IPS-15b (cell line): ENCODE results near the gene CEP57L1.
"Not testable (repeated sequence)": the region's sequence is repeated elsewhere in the genome, so short reads cannot be mapped to it uniquely, and the experiment has no call there.

Experiments
- H3K27me3 ChIP-seq: one replicate; pipeline ENCODE4 v1.6.1; 2013; ENCODE audit warnings: low read length; ENCODE audit not compliant: control insufficient read depth, insufficient read depth
- H3K36me3 ChIP-seq: one replicate; pipeline ENCODE4 v1.6.1; 2013; ENCODE audit warnings: low read length; ENCODE audit not compliant: control insufficient read depth, insufficient read depth
- H3K4me1 ChIP-seq: one replicate; pipeline ENCODE4 v1.6.1; 2013; ENCODE audit warnings: mild to moderate bottlenecking, low read length; ENCODE audit not compliant: control insufficient read depth, insufficient read depth
- H3K4me3 ChIP-seq: one replicate; pipeline ENCODE4 v1.5.1; 2013; ENCODE audit warnings: low read depth, low read length
- H3K9ac ChIP-seq: one replicate; pipeline ENCODE4 v1.6.1; 2013; ENCODE audit warnings: low read depth, mild to moderate bottlenecking, low read length
- H3K9me3 ChIP-seq: one replicate; pipeline ENCODE4 v1.6.1; 2013; ENCODE audit warnings: mild to moderate bottlenecking, low read length; ENCODE audit not compliant: control insufficient read depth, insufficient read depth

CEP57L1 gene

GRCh38 chr6:109079981-109080380 lies 15.3 kb upstream of the CEP57L1 start:
- no peaks in the 10 kb centered on the region for H3K9me3 ChIP-seq
- H3K36me3 ChIP-seq = no peaks in the 10 kb centered on the region
- no peaks in the 10 kb centered on the region for H3K27me3 ChIP-seq
- H3K4me3 ChIP-seq = no peak overlapping the region
- no peaks in the 10 kb centered on the region for H3K4me1 ChIP-seq
- H3K9ac ChIP-seq = no peak overlapping the region

- Histone ChIP-seq H3K9me3 (no peaks in the 10 kb centered on the region), H3K9ac (no peak overlapping the region), H3K4me3 (no peak overlapping the region), H3K27me3 (no peaks in the 10 kb centered on the region), H3K36me3 (no peaks in the 10 kb centered on the region), H3K4me1 (no peaks in the 10 kb centered on the region)
These were observed 14.3 kb upstream of the CEP57L1 start for GRCh38 chr6:109081026-109081425.

- Histone ChIP-seq H3K4me1 (no peaks in the 10 kb centered on the region), H3K4me3 (no peak overlapping the region), H3K36me3 (no peaks in the 10 kb centered on the region), H3K9me3 (no peaks in the 10 kb centered on the region), H3K27me3 (no peaks in the 10 kb centered on the region), H3K9ac (no peak overlapping the region)
These were observed 13.7 kb upstream of the CEP57L1 start for GRCh38 chr6:109081516-109082187.

- Histone ChIP-seq H3K36me3 (no peaks in the 10 kb centered on the region), H3K9ac (no peak overlapping the region), H3K4me3 (no peak overlapping the region), H3K27me3 (no peaks in the 10 kb centered on the region), H3K4me1 (no peaks in the 10 kb centered on the region), H3K9me3 (no peaks in the 10 kb centered on the region)
These were observed 13.1 kb upstream of the CEP57L1 start for GRCh38 chr6:109082188-109082577.

GRCh38 chr6:109083657-109084056 lies 11.7 kb upstream of the CEP57L1 start:
- no peak overlapping the region for H3K4me3 ChIP-seq
- H3K9ac ChIP-seq = no peak overlapping the region
- H3K36me3 ChIP-seq = no peaks in the 10 kb centered on the region
- no peaks in the 10 kb centered on the region for H3K9me3 ChIP-seq
- H3K4me1 ChIP-seq = no peaks in the 10 kb centered on the region
- no peaks in the 10 kb centered on the region for H3K27me3 ChIP-seq

- H3K9ac ChIP-seq, H3K4me1 ChIP-seq, H3K36me3 ChIP-seq, H3K4me3 ChIP-seq, H3K9me3 ChIP-seq, H3K27me3 ChIP-seq: not testable (repeated sequence)
These were observed 11.2 kb upstream of the CEP57L1 start for GRCh38 chr6:109084146-109084545.

- no peak overlapping the region for H3K4me3 ChIP-seq
- no peaks in the 10 kb centered on the region for H3K36me3 ChIP-seq
- no peaks in the 10 kb centered on the region for H3K27me3 ChIP-seq
- no peaks in the 10 kb centered on the region for H3K9me3 ChIP-seq
- H3K4me1 ChIP-seq = peaks cover 4% of the 10 kb centered on the region
- H3K9ac ChIP-seq = no peak overlapping the region
These were observed 7.5 kb upstream of the CEP57L1 start for GRCh38 chr6:109087661-109088264.

- Histone ChIP-seq H3K9me3 (no peaks in the 10 kb centered on the region), H3K9ac (no peak overlapping the region), H3K4me3 (no peak overlapping the region), H3K27me3 (no peaks in the 10 kb centered on the region), H3K4me1 (peaks cover 6% of the 10 kb centered on the region), H3K36me3 (no peaks in the 10 kb centered on the region)
These were observed 6.3 kb upstream of the CEP57L1 start for GRCh38 chr6:109088995-109089394.

GRCh38 chr6:109091314-109092024 lies 3.8 kb upstream of the CEP57L1 start:
- Histone ChIP-seq H3K9ac (no peak overlapping the region), H3K9me3 (no peaks in the 10 kb centered on the region), H3K36me3 (no peaks in the 10 kb centered on the region), H3K27me3 (no peaks in the 10 kb centered on the region), H3K4me3 (no peak overlapping the region), H3K4me1 (peaks cover 6% of the 10 kb centered on the region)

GRCh38 chr6:109092074-109092473 lies 3.2 kb upstream of the CEP57L1 start:
- H3K9me3 ChIP-seq = no peaks in the 10 kb centered on the region
- H3K9ac ChIP-seq = no peak overlapping the region
- no peaks in the 10 kb centered on the region for H3K36me3 ChIP-seq
- H3K4me1 ChIP-seq = peaks cover 6% of the 10 kb centered on the region
- H3K4me3 ChIP-seq = no peak overlapping the region
- H3K27me3 ChIP-seq = no peaks in the 10 kb centered on the region

GRCh38 chr6:109093732-109094415 lies 1.4 kb upstream of the CEP57L1 start:
- Histone ChIP-seq H3K4me3 (peak overlapping the region; percentile 85), H3K4me1 (peaks cover 6% of the 10 kb centered on the region), H3K27me3 (no peaks in the 10 kb centered on the region), H3K9me3 (no peaks in the 10 kb centered on the region), H3K9ac (peak overlapping the region; percentile 32), H3K36me3 (no peaks in the 10 kb centered on the region)
